Measurements from ENCODE around the gene ZBTB18.

- TF ChIP-seq SP1 (IDR thresholded peaks at IDR 0.05) (no peak), SUZ12 (IDR thresholded peaks at IDR 0.05) (no peak), ELF4 (IDR thresholded peaks at IDR 0.05) (no peak), FOXA1 (IDR thresholded peaks at IDR 0.05) (no peak), NFRKB (IDR thresholded peaks at IDR 0.05) (no peak), HDGF (IDR thresholded peaks at IDR 0.05; ENCODE audit: borderline replicate concordance) (no peak), FOXK2 (IDR thresholded peaks at IDR 0.05) (no peak), BHLHE40 (IDR thresholded peaks at IDR 0.05; ENCODE audit: borderline replicate concordance) (no peak), ARNT (IDR thresholded peaks at IDR 0.05) (no peak), ZNF384 (IDR thresholded peaks at IDR 0.05) (no peak)
- TF ChIP-seq, protein P1, sequence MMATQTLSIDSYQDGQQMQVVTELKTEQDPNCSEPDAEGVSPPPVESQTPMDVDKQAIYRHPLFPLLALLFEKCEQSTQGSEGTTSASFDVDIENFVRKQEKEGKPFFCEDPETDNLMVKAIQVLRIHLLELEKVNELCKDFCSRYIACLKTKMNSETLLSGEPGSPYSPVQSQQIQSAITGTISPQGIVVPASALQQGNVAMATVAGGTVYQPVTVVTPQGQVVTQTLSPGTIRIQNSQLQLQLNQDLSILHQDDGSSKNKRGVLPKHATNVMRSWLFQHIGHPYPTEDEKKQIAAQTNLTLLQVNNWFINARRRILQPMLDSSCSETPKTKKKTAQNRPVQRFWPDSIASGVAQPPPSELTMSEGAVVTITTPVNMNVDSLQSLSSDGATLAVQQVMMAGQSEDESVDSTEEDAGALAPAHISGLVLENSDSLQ (IDR thresholded peaks at IDR 0.05) = no peak
Observed at GRCh38 chr1:244083383-244083943, 32.4 kb downstream of the ZBTB18 start.
